NCI-H2171 (cell line): Measurements from ENCODE around the gene TLL1.

Source experiments
- DNase-seq: peaks from one replicate; lab custom pipeline; 2025; lab: John Stamatoyannopoulos, UW

TLL1 gene

DNA sequence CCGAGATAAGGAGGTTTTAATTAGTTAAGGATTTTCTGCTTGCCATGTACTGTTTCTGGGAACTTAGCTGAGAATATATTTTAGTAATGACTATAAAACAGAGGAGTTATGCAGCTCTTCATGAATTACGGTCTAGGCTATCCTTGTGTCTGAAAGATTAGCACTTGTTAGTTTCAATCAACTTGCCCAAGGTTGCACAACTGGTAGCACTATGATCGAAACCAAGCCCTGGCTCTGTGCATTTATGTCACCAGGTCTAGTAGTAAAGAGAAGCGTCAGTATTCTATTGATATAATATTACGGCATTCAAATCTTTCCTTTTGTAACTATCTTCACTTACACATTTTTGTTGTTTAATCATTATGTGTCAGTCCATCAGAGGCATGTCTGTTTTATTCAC lies 176.0 kb downstream of the TLL1 start:
- no peak for DNase-seq

GRCh38 chr4:166064721-166065120 lies 191.7 kb downstream of the TLL1 start:
- no peak for DNase-seq

- DNase-seq, result no peak
Observed at GRCh38 chr4:166065324-166065723, 192.3 kb downstream of the TLL1 start.

GRCh38 chr4:166066936-166067335 lies 193.9 kb downstream of the TLL1 start:
- DNase-seq, result no peak

DNA sequence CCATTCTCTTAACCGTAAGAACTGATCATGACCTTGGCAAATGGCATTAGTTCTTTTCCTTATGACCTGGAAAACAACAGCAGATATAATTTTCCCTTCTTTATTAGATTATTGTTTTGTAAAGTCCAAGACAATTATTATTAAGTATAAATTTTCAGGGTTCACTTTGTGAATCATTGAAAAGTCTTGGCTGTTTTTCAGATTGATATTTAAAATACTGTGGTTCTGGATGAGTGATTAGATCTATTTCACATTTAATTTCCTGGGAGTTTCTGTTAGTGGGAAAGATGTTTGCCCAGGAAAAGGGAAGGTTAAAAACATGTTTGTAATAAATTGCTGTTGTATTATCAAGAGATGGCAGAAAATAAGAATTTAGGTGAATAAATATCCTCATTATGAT lies 194.9 kb downstream of the TLL1 start:
- DNase-seq, result no peak

DNA sequence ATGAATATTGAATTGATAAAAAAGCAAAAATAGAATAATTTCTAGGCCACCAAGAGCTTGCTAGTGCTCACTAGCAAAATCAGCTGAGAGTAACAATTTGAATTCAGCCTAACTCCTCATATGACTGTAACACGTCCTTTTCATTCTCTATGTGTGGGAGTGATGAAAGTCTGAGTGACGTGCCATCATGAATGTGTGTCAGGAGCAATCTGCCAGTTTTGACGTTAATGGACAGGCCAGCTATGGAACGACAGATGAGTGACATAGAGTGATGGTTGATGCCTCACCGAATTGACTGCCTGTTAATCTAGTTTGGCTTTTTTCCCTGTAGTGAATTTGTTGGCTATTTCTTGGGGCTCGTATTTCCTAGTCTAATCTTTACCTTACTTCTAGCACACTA lies 200.7 kb downstream of the TLL1 start:
- DNase-seq, result no peak

DNA sequence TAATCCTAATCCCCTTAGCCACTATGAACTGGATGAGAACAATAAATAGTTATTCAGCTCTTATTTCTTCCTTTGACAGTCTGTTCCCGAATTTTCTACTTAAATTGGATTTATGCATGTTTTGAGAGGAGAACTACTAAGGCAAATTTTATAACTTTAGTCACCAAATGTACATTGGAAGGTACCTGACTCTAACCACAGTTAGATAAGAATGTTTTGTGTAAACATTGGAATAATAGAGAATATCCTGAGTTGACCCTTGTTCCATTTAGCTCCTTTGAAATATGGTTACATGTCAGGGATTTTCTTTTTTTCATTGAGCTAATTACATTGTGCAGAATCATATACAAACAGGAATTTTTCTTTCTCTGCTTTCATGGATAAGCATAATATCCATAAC lies 202.6 kb downstream of the TLL1 start:
- no peak for DNase-seq

GRCh38 chr4:166077782-166078181 lies 204.7 kb downstream of the TLL1 start:
- no peak for DNase-seq

- DNase-seq, result no peak
Observed at GRCh38 chr4:166078383-166078782, 205.3 kb downstream of the TLL1 start.

DNA sequence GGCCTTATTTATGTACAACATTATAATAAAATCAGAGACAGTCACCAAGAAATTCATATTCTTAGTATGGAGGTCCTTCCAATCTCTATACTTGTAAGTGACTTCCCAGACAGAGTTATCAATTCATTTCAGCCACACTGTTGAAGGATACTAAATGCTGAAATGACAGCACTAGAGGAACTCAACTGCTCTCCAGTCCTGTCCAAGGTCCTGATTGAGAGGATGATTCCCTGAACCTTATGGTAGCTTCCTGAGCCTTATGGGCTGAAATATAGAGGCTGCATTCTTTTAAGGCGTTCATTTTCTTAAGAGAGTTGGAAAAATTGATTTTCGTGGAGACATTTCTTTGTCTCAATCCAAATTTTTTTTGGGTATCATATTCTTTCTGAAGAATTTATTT lies 205.9 kb downstream of the TLL1 start:
- DNase-seq, result no peak

DNA sequence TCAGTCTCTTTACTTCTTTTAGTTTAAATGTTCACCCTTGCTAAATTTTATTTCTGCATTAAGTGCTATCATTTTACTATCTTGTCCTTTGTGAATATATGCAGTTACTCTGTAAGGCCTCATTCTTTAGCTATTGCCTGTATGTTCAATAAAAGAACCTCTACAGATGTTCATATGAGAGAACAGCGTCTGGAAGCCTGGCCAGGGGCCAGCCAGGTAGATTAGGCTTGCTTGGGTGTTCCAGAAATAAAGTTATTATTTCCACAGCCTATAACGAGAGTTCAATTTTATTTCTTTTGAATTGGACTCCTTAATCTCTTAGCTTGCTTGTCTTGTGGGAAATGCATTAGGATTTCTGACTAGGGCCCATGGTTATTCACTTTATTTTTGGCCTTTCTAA lies 214.5 kb downstream of the TLL1 start:
- no peak for DNase-seq

GRCh38 chr4:166088576-166088975 lies 215.5 kb downstream of the TLL1 start:
- no peak for DNase-seq

- DNase-seq, result no peak
Observed at GRCh38 chr4:166091146-166091545, 218.1 kb downstream of the TLL1 start.

- peak; percentile 8 for DNase-seq
Observed at GRCh38 chr4:166091912-166092510, 219.0 kb downstream of the TLL1 start.

DNA sequence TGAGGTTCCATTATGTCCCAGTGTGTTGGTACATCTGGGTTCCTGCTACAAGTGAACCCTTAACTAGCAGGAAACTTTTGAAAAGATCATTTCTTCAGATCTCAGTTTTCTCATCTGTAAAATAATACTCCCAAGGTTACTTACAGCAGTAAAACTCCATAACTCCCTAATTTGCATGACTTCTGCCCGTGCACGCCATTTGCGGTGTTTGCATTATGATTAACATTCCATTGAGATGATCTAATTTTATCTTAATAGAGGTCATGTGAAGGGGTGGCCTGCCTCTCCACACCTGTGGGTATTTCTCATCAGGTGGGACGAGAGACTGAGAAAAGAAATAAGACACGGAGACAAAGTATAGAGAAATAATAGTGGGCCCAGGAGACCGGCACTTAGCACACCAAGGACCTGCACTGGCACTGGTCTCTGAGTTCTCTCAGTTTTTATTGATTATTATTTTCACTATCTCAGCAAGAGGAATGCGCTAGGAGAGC lies 219.8 kb downstream of the TLL1 start:
- no peak for DNase-seq

GRCh38 chr4:166104623-166105022 lies 231.6 kb downstream of the TLL1 start:
- DNase-seq, result no peak

- no peak for DNase-seq
Observed at GRCh38 chr4:166121897-166122296, 248.9 kb downstream of the TLL1 start.

DNA sequence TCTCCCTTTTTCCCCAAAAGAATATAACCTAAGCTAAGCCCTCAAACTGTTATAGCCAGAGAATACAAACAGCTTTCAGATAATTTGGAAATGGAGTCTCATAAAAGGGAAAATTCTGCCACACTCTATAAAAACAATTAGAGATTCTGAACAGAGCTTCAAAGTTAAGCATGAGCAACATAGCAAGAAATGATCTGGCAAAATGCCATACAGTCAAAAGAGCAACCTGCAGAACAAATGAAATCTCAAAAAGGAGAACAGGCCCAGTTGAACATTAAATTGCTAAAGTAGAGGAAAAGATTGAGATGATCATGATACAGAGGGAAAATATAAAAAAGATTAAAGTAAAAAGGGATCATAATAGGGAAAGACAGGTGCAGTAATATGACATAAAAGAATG lies 250.5 kb downstream of the TLL1 start:
- no peak for DNase-seq

DNA sequence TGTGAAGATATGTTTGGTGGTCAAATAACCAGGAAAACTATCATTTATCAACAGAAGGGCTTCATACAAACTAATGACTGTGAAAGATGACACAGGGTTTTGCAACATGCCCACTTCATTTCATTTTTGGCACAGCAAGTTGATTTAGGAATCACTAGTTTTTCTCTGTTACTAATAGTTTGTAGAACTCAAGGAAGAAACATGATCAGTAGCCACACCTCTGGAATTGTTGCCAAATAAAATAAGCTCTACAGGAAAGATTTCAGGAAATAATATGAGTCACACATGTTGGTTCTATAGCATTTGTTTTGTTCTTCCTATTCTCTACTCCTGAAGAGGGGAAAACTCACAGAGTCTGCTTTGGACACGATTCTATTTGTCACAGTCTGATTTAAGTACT lies 255.4 kb downstream of the TLL1 start:
- no peak for DNase-seq

DNA sequence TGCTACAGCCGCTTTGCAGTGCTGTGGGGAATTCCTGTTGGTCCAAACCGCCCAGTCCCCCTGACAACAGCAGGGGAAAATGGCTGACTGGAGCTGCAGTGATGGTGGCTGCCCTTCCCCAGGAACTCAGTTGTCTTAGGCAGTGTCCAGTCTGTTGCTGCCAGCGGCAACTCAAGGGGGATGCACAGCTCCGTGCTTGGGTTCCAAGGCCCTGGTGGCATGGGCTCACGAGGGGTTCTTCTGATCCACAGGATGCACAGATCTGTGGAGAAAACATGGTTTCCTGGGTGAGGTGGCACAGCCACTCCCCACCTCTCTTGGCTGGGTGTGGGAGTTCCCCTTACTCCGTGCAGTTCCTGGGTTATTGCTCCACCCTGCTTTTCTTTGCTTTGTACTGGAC lies 261.2 kb downstream of the TLL1 start:
- DNase-seq, result no peak

GRCh38 chr4:166140951-166141350 lies 267.9 kb downstream of the TLL1 start:
- no peak for DNase-seq

- no peak for DNase-seq
Observed at GRCh38 chr4:166143227-166143626, 270.2 kb downstream of the TLL1 start.

DNA sequence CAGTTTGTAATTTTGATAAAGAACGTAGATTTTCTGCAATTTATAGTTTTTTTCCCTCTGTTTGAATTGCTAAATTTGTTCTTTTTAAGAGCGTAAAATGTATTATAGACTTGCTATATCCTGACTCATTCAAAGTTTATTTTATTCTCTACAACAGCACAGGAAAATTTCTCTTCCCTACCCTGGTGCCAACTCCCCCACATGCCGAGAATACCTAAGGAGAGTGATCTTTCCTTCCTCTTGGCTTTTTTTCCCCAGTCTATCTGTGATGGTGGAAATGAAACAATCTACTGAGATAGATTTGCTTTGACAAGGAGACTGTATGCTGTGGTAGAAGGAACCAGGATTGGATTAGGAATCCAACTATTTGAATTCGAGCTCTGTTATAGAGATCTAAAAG lies 271.6 kb downstream of the TLL1 start:
- no peak for DNase-seq

DNA sequence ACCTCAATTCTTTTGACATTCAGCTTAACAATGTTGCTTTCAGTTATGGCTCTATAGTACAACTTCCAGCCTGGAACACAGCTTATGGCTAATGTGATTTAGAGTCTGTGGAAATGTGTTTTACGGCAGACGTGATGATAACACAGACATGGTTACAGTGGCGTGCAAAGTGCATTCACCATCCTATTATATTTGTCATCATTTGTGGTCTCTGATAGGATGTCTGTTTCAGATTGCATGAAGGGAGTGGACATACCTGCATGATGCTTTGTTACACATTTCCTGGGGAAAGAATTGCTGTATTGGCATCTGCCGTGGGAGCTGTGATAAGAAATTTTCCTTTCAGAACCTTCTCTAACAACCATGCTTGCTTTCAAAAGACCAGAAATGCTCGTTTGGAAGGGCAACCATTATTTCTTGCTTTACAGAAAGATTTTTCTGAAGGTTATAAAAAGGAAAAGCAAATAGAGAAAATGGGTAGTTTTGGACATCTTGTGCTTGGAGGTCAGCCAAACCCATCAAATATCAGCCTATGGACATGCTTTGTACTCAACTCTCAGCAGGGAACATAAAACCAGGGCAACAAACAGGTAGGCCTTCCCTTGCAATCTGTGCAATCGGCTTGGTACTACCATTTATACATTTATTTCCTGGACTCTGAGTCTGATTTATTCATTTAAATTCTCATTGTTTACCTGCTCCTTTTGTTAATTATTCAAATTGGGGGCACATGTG lies 273.9 kb downstream of the TLL1 start:
- no peak for DNase-seq
